ENCODE data around the gene SHLD2. TPM values are rescaled to one million over a fixed set of nuclear protein-coding genes. Genes with fewer than 3 reads are reported as not detected.

Gene SHLD2
- total RNA-seq, 1 experiment from 2014 or later, result 31.2 TPM

Other genes starting within 250 kb of the SHLD2 start
- 1.7 and 2.7 TPM in 2 replicates for gene MMRN2, start 137.6 kb upstream of the SHLD2 start, total RNA-seq (2014; rRNA removed; shearing (Covaris generic))
- 23.4 and 26.7 TPM in 2 replicates for gene SNCG, start 136.6 kb upstream of the SHLD2 start, total RNA-seq (2014; rRNA removed; shearing (Covaris generic))
- gene ADIRF, start 126.7 kb upstream of the SHLD2 start, total RNA-seq (2014; rRNA removed; shearing (Covaris generic)), result not detected in 2 replicates
- not detected in 2 replicates for gene FAM25A, start 74.9 kb upstream of the SHLD2 start, total RNA-seq (2014; rRNA removed; shearing (Covaris generic))
- gene GLUD1, start 363 bp upstream of the SHLD2 start, total RNA-seq (2014; rRNA removed; shearing (Covaris generic)), result 151 and 177 TPM in 2 replicates
- gene NUTM2A, start 130.2 kb downstream of the SHLD2 start, total RNA-seq (2014; rRNA removed; shearing (Covaris generic)), result 0.04 TPM in 1 of 2 replicates, not detected in the other

Measured in H7 (cell line).